ENCODE results near the gene ZNF302.

Gene ZNF302

GRCh38 chr19:34713262-34713637 is 35.8 kb downstream of the ZNF302 start:
- ChIA-PET POLR2A (no interaction called here), CTCF (interaction anchor here (0.6 kb wide), 1 partner anchor 658 kb away, joined by 8 read pairs; no protein-coding TSS in a partner anchor)
- no peak for TF ChIP-seq BHLHE40 (IDR thresholded peaks at IDR 0.05; ENCODE audit: borderline replicate concordance)
- TF ChIP-seq FOXA1 (IDR thresholded peaks at IDR 0.05) = no peak
- no peak for TF ChIP-seq SP1 (IDR thresholded peaks at IDR 0.05)
- TF ChIP-seq FOXM1 (IDR thresholded peaks at IDR 0.05; ENCODE audit: borderline replicate concordance) = no peak
- TF ChIP-seq HDGF (IDR thresholded peaks at IDR 0.05; ENCODE audit: borderline replicate concordance) = no peak
- no peak for TF ChIP-seq ZNF384 (IDR thresholded peaks at IDR 0.05)
- no peak for TF ChIP-seq TARDBP (IDR thresholded peaks at IDR 0.05)
- TF ChIP-seq CTBP1 (IDR thresholded peaks at IDR 0.05; ENCODE audit: borderline replicate concordance) = no peak
- no peak for TF ChIP-seq NFRKB (IDR thresholded peaks at IDR 0.05)
- no peak for TF ChIP-seq SUZ12 (IDR thresholded peaks at IDR 0.05)
- TF ChIP-seq, protein P1, sequence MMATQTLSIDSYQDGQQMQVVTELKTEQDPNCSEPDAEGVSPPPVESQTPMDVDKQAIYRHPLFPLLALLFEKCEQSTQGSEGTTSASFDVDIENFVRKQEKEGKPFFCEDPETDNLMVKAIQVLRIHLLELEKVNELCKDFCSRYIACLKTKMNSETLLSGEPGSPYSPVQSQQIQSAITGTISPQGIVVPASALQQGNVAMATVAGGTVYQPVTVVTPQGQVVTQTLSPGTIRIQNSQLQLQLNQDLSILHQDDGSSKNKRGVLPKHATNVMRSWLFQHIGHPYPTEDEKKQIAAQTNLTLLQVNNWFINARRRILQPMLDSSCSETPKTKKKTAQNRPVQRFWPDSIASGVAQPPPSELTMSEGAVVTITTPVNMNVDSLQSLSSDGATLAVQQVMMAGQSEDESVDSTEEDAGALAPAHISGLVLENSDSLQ (IDR thresholded peaks at IDR 0.05) = no peak
- TF ChIP-seq FOXK2 (IDR thresholded peaks at IDR 0.05) = no peak
- no peak for TF ChIP-seq ELF4 (IDR thresholded peaks at IDR 0.05)
- no peak for TF ChIP-seq ARNT (IDR thresholded peaks at IDR 0.05)
- no peak for TF ChIP-seq LEF1 (IDR thresholded peaks at IDR 0.05; ENCODE audit: borderline replicate concordance)
- no peak for DNase-seq (ENCODE audit: extremely low spot score)

GRCh38 chr19:34715357-34715756 is 37.9 kb downstream of the ZNF302 start:
- TF ChIP-seq ELF4 (IDR thresholded peaks at IDR 0.05) (no peak), ZNF384 (IDR thresholded peaks at IDR 0.05) (no peak), L3MBTL2 (conservative IDR thresholded peaks at IDR 0.05) (no peak), FOXK2 (IDR thresholded peaks at IDR 0.05) (no peak), NFRKB (IDR thresholded peaks at IDR 0.05) (no peak), SP1 (IDR thresholded peaks at IDR 0.05) (no peak), SUZ12 (IDR thresholded peaks at IDR 0.05) (no peak), TARDBP (IDR thresholded peaks at IDR 0.05) (no peak)
- DNase-seq (ENCODE audit: extremely low spot score) = no peak
- POLR2A ChIA-PET = no interaction called here
- CTCF ChIA-PET = no interaction called here

GRCh38 chr19:34722353-34722752 is 44.9 kb downstream of the ZNF302 start:
- TF ChIP-seq TARDBP (IDR thresholded peaks at IDR 0.05) (no peak), FOXA1 (IDR thresholded peaks at IDR 0.05) (no peak), SUZ12 (IDR thresholded peaks at IDR 0.05) (no peak), CTBP1 (IDR thresholded peaks at IDR 0.05; ENCODE audit: borderline replicate concordance) (no peak), ARNT (IDR thresholded peaks at IDR 0.05) (no peak), L3MBTL2 (conservative IDR thresholded peaks at IDR 0.05) (no peak), LEF1 (IDR thresholded peaks at IDR 0.05; ENCODE audit: borderline replicate concordance) (no peak), FOXM1 (IDR thresholded peaks at IDR 0.05; ENCODE audit: borderline replicate concordance) (no peak), BHLHE40 (IDR thresholded peaks at IDR 0.05; ENCODE audit: borderline replicate concordance) (no peak), HDGF (IDR thresholded peaks at IDR 0.05; ENCODE audit: borderline replicate concordance) (no peak), FOXK2 (IDR thresholded peaks at IDR 0.05) (no peak), ELF4 (IDR thresholded peaks at IDR 0.05) (no peak), NFRKB (IDR thresholded peaks at IDR 0.05) (no peak), ZNF384 (IDR thresholded peaks at IDR 0.05) (no peak), SP1 (IDR thresholded peaks at IDR 0.05) (no peak)
- TF ChIP-seq, protein P1 (IDR thresholded peaks at IDR 0.05) = no peak
- DNase-seq (ENCODE audit: extremely low spot score) = no peak
- ChIA-PET POLR2A (no interaction called here), CTCF (no interaction called here)

- no peak for DNase-seq (ENCODE audit: extremely low spot score)
- no peak for TF ChIP-seq NFRKB (IDR thresholded peaks at IDR 0.05)
- TF ChIP-seq ZNF384 (IDR thresholded peaks at IDR 0.05) = no peak
- TF ChIP-seq HDGF (IDR thresholded peaks at IDR 0.05; ENCODE audit: borderline replicate concordance) = no peak
- no peak for TF ChIP-seq SP1 (IDR thresholded peaks at IDR 0.05)
- no peak for TF ChIP-seq FOXA1 (IDR thresholded peaks at IDR 0.05)
- no peak for TF ChIP-seq LEF1 (IDR thresholded peaks at IDR 0.05; ENCODE audit: borderline replicate concordance)
- no peak for TF ChIP-seq FOXK2 (IDR thresholded peaks at IDR 0.05)
- no peak for TF ChIP-seq L3MBTL2 (conservative IDR thresholded peaks at IDR 0.05)
- no peak for TF ChIP-seq TARDBP (IDR thresholded peaks at IDR 0.05)
- TF ChIP-seq ELF4 (IDR thresholded peaks at IDR 0.05) = no peak
- TF ChIP-seq, protein P1 (IDR thresholded peaks at IDR 0.05) = no peak
- TF ChIP-seq BHLHE40 (IDR thresholded peaks at IDR 0.05; ENCODE audit: borderline replicate concordance) = no peak
- TF ChIP-seq ARNT (IDR thresholded peaks at IDR 0.05) = no peak
- TF ChIP-seq FOXM1 (IDR thresholded peaks at IDR 0.05; ENCODE audit: borderline replicate concordance) = no peak
- no peak for TF ChIP-seq CTBP1 (IDR thresholded peaks at IDR 0.05; ENCODE audit: borderline replicate concordance)
- no peak for TF ChIP-seq SUZ12 (IDR thresholded peaks at IDR 0.05)
- ChIA-PET POLR2A (no interaction called here), CTCF (no interaction called here)
Measured at GRCh38 chr19:34725400-34725799, 47.9 kb downstream of the ZNF302 start.

- ChIA-PET CTCF (no interaction called here), POLR2A (no interaction called here)
- DNase-seq (ENCODE audit: extremely low spot score) = no peak
- TF ChIP-seq HDGF (IDR thresholded peaks at IDR 0.05; ENCODE audit: borderline replicate concordance) (no peak), TARDBP (IDR thresholded peaks at IDR 0.05) (no peak), NFRKB (IDR thresholded peaks at IDR 0.05) (no peak), ARNT (IDR thresholded peaks at IDR 0.05) (no peak), L3MBTL2 (conservative IDR thresholded peaks at IDR 0.05) (no peak), SUZ12 (IDR thresholded peaks at IDR 0.05) (no peak), CTBP1 (IDR thresholded peaks at IDR 0.05; ENCODE audit: borderline replicate concordance) (no peak), SP1 (IDR thresholded peaks at IDR 0.05) (no peak), FOXA1 (IDR thresholded peaks at IDR 0.05) (no peak), BHLHE40 (IDR thresholded peaks at IDR 0.05; ENCODE audit: borderline replicate concordance) (no peak)
- TF ChIP-seq, protein P1 (IDR thresholded peaks at IDR 0.05) = no peak
Measured at GRCh38 chr19:34731019-34731829, 53.7 kb downstream of the ZNF302 start.

All from HEK293T (cell line).